Esophagus muscularis mucosa (tissue), 4 donors: Measurements from ENCODE around the gene NODAL.

ENCODE experiments used
- EP300 ChIP-seq: sonication (generic); formaldehyde crosslinking; IDR thresholded peaks from one replicate; pipeline ENCODE4 v1.6.1; 2017; ENCODE audit warnings: antibody characterized with exemption
- POLR2A ChIP-seq: fragments of 450-650 bp; IDR thresholded peaks from one replicate; pipeline ENCODE4 v1.6.1; 2017; ENCODE audit warnings: antibody characterized with exemption, moderate library complexity, mild to moderate bottlenecking, low read depth
- POLR2AphosphoS5 ChIP-seq, 2 donors: sonication (generic); formaldehyde crosslinking; IDR thresholded peaks; one replicate each; pipeline ENCODE4 v1.6.1; 2017; ENCODE audit warnings: antibody characterized with exemption in 2 of 2
- TF ChIP-seq, protein P1 (sequence below), 3 experiments: fragments of 200-600 bp in 2 of 3; fragments of 450-650 bp in 1 of 3; sonication (generic) in 2 of 3; IDR thresholded peaks; one replicate each; pipeline ENCODE4 v1.5.1; 2017 to 2019; ENCODE audit warnings: antibody characterized with exemption in 3 of 3, mild to moderate bottlenecking in 2 of 3, moderate library complexity in 1 of 3

DNA sequence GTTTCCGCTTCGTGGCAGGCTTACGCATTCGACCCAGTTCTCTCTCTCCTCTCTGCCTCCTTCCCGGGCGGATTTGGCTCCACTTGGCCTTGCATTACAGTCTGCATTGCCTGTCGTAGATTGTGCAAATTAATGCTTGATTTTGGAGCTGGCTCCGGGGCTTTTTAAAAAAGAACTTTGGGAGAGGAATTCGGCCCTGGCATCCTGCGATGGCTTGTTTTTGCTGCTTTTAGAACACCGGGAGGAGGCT lies 36.8 kb downstream of the NODAL start:
- TF ChIP-seq EP300 (no peak), POLR2A (no peak), POLR2AphosphoS5 (IDR thresholded peaks at IDR 0.05) (no peak)
- TF ChIP-seq, protein P1, sequence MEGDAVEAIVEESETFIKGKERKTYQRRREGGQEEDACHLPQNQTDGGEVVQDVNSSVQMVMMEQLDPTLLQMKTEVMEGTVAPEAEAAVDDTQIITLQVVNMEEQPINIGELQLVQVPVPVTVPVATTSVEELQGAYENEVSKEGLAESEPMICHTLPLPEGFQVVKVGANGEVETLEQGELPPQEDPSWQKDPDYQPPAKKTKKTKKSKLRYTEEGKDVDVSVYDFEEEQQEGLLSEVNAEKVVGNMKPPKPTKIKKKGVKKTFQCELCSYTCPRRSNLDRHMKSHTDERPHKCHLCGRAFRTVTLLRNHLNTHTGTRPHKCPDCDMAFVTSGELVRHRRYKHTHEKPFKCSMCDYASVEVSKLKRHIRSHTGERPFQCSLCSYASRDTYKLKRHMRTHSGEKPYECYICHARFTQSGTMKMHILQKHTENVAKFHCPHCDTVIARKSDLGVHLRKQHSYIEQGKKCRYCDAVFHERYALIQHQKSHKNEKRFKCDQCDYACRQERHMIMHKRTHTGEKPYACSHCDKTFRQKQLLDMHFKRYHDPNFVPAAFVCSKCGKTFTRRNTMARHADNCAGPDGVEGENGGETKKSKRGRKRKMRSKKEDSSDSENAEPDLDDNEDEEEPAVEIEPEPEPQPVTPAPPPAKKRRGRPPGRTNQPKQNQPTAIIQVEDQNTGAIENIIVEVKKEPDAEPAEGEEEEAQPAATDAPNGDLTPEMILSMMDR (IDR thresholded peaks at IDR 0.05): no peak
